HG03066 (cell line): ENCODE measurements around the gene AUTS2.

Experiments
- ATAC-seq: cut with Tn5 transposase; IDR thresholded peaks from one replicate; pipeline ENCODE4 v1.9.1; 2021; ENCODE audit warnings: low read depth; ENCODE audit not compliant: unreplicated experiment

Gene AUTS2

DNA sequence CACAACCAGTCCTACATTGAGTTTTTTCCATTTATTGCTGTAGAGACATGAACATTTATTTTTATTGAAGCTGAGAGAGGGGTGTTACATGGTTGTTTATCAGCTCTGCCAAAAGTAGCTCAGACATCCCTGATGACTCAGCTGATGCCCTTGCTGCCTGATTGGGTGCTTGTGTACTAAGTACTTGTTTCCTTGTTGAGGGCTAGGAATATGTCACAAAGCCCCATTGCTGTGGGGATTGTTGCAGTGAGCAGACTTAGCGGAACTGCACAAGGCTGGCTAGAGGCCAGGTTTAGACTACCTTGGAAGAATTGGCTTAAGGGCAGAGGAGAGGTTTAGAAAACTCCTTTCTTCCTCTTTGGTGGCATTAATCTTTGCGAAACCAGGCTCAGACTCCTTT lies 110.6 kb downstream of the AUTS2 start:
- ATAC-seq = no peak

GRCh38 chr7:69710768-69711438 lies 112.6 kb downstream of the AUTS2 start:
- ATAC-seq = no peak

GRCh38 chr7:69714886-69715576 lies 116.8 kb downstream of the AUTS2 start:
- peak; percentile 78 for ATAC-seq

DNA sequence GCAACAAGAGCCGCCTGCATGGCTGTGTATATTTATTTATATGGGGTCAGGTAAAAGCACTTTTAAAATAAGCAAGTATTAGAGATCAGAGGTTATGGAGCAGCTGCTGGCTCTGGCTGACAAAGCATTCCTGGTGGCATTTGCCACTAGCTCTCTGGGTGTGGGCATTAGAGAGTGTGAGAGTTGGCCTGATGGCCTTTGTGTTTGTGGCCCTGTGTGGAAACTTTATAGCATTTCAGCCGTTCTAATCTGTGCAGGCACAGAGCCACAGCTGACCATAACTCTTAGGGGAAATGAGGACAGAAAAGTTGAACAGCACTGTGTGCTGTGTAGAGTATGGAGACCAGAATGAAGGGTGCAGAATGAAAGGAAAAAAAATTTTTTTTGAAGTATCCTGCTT lies 118.9 kb downstream of the AUTS2 start:
- no peak for ATAC-seq

GRCh38 chr7:69719717-69720116 lies 121.4 kb downstream of the AUTS2 start:
- ATAC-seq = no peak

GRCh38 chr7:69722843-69723242 lies 124.6 kb downstream of the AUTS2 start:
- ATAC-seq = no peak

- ATAC-seq = no peak
Measured at GRCh38 chr7:69723663-69724062, 125.4 kb downstream of the AUTS2 start.

DNA sequence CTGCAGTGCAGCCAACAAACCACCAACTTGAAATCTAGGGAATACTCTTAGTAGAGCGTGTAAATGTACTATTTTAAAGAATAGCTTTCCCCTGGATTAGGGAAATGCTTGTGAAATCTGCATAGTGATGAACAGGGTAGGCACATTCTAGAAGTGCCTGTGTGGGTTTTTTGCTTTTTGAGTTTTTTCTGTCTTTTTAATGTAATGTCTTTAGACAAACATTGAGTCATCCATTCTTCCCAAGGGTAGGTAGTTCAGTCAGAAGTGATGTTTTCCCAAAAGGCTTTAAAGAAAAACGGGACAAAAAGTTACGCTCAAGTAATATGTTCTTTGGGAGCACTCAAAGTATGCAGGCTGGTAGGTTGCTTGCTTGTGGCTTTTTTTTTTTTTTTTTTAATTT lies 130.0 kb downstream of the AUTS2 start:
- ATAC-seq = no peak

GRCh38 chr7:69732203-69732602 lies 133.9 kb downstream of the AUTS2 start:
- ATAC-seq = no peak

DNA sequence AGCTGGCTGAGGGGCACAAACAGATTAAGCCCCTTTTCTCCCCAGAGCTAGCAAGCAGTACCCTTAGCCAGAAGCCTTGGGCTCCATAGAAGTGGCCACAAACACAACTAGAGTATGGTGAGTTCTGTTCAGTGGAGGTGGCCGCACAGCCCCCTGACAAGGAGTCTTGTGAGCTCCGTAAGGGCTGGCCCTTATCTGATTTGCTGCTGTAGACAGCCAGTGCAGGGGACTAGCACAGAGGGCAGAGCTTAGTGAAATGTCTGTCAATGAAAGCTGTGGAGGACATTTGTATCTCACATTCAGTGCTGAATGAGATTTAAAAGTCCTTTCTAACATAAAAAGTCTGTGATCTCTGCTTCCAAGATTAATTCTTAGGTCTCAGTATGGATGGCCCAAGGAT lies 137.3 kb downstream of the AUTS2 start:
- no peak for ATAC-seq

GRCh38 chr7:69736126-69736810 lies 138.0 kb downstream of the AUTS2 start:
- no peak for ATAC-seq

GRCh38 chr7:69738396-69738951 lies 140.2 kb downstream of the AUTS2 start:
- ATAC-seq = peak; percentile 74

DNA sequence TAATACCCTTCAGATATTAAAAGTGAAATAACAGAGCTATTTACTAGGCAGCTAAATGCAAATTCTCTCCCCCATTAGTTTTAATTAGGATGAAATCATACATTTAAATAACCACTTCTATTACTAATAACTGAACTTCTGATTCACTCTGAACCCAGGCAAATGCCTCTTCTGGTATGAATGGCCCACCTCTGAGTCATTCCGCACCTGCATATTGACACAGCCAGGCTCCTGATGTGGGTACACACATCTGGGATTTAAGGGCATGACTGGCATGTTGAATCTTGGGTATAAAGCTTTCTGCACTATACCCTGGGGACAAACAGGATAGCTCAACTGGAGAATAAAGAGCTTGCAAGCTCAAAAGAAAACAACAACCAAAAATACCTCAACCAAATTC lies 140.9 kb downstream of the AUTS2 start:
- ATAC-seq = peak; percentile 45

DNA sequence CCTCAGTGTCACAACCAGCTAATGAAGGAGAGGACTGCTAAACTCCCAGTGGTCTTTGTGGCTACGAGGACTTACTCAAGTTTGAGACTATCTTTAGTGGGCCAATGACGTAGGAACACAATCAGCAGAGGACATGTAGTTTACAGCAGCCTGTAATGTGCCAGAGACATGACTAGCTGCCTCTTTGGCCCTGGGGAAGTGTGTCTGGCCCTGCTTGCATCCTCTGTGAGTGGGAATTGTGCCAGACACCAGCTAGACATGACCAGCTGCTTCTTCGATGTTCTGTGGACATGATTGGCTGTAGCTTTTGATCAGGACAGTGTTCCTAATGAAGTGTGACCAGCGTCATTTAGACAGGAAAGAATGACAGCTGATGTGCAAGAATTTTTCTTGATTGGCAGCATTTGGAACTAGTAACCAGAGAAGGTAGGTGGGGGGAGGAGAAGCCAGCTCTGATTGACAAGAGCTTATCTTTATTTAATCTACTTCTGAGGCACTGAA lies 141.7 kb downstream of the AUTS2 start:
- peak; percentile 46 for ATAC-seq

- no peak for ATAC-seq
Measured at GRCh38 chr7:69742237-69742636, 144.0 kb downstream of the AUTS2 start.

DNA sequence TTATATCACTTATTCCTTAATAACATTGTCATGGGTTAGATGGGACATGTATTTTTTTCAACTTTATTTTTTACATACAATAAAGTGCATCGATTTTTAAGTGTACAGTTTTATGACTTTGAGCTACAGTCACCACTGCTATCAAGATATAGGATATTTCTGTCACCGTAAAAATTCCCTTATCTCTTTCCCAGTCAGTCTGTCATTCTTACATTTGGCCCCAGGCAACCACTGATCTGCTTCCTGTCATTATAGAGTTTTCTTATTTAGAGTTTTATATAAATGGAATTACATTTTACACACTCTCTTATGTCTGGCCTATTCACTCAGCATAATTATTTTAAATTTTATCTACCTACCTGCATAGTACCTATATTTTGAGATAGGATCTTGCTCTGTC lies 145.2 kb downstream of the AUTS2 start:
- ATAC-seq = no peak

- no peak for ATAC-seq
Measured at GRCh38 chr7:69744026-69744425, 145.8 kb downstream of the AUTS2 start.

GRCh38 chr7:69746383-69746782 lies 148.1 kb downstream of the AUTS2 start:
- ATAC-seq = no peak

GRCh38 chr7:69747144-69747543 lies 148.9 kb downstream of the AUTS2 start:
- ATAC-seq = no peak

DNA sequence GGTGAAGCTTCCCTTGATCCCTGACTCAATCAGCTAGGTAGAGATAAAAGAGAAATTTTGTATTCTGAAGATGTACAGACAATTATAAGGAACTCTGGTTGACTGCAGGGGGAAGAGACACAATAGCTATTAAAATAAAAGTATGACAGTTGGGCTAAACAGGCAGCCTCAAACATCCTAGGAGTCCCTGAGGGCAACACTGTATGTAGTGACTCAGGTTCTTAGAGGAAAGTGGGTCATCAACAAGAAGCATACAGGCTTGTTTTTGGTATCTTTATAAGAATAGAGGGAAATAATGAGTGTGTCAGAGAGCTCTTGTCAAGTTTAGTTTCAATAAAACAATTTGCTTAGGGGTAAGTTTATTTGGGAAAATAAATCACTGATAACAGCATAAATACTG lies 150.3 kb downstream of the AUTS2 start:
- ATAC-seq = no peak

DNA sequence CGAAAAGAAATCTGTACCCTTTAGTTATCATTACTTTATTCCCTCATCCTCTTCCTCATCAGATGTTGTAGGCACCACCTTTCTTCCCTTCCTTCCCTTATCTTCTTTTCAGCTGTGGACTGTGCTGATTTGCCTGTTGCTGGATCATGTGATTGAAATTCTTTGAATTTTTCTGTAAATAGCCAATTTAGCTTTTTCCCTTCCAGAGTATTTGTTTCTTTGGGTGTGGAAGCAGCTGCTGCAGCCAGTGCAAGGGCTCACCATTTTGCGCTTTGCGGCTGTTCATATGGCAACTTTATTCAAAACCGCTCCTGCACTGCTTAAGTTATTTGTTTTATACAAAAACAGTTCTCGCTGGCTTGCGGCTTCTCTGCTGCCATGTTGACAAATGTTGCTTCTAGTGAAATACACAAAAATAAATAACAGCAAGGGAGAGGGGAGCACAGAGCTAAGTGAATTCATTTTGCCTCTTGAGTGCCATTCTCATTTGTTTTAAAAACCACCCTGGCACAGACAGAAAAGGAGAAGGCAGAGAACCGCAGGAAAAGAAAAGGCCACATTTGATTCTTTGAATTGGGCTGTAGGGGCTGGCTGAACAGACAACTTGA lies 151.2 kb downstream of the AUTS2 start:
- ATAC-seq = no peak
